HCT116 (cell line): Measurements from ENCODE around the gene DMD. TPM values are rescaled to one million over a fixed set of nuclear protein-coding genes. Genes with fewer than 3 reads are reported as not detected.

ENCODE experiments used
- ATAC-seq: fragments of 200-7000 bp; cut with Tn5 transposase; 2 replicates; pipeline ENCODE4 v1.9.1; 2020; ENCODE audit warnings: mild to moderate bottlenecking, moderate library complexity
- BruUV-seq: library from RNA; stranded (reverse); fragments of 400-500 nt; replicated peaks from 2 replicates; lab custom pipeline; 2021; lab: Mats Ljungman, UMichigan
- CTCF ChIA-PET: fragments of 300-600 bp; sonication (Branson Sonifier 250); formaldehyde crosslinking; loops from one replicate; lab custom pipeline; 2021; ENCODE audit warnings: antibody characterized with exemption; lab: Charles Lee
- POLR2A ChIA-PET: fragments of 300-600, 350-600 bp; sonication (Branson Sonifier 250); formaldehyde crosslinking; loops from one replicate; lab custom pipeline; 2021; ENCODE audit warnings: antibody characterized with exemption; lab: Charles Lee
- RAD21 ChIA-PET, 2 experiments: fragments of 300-600 bp; sonication (Branson Sonifier 250); formaldehyde crosslinking; loops; one replicate each; lab custom pipeline; 2023; ENCODE audit warnings: low total read pairs in 2 of 2; ENCODE audit not compliant: uncharacterized antibody in 2 of 2, unreplicated experiment in 2 of 2, low non-redundant PET in 1 of 2; lab: Charles Lee
- DNase-seq: peaks from one replicate; pipeline ENCODE4 v3.0.0-alpha.2; 2010; ENCODE audit warnings: low read depth, low spot score
- H2AFZ ChIP-seq: fragments of 200-600 bp; shearing (Covaris generic), sonication (generic); 2 replicates; pipeline ENCODE4 v1.6.1; 2017; ENCODE audit warnings: low read depth, mixed run types, mixed read lengths, antibody characterized with exemption, low read length; ENCODE audit not compliant: poor library complexity, severe bottlenecking
- H3K27ac ChIP-seq: 2 replicates; pipeline ENCODE4 v1.5.1; 2012; ENCODE audit warnings: low read depth, low read length
- H3K27me3 ChIP-seq: fragments of 200-600 bp; sonication (generic); 2 replicates; pipeline ENCODE4 v1.6.1; 2016; ENCODE audit warnings: mixed run types, low read length, mixed read lengths; ENCODE audit not compliant: insufficient read depth
- H3K36me3 ChIP-seq, 2 experiments: fragments of 200-500 bp in 1 of 2; fragments of 200-600 bp in 1 of 2; sonication (Bioruptor generic) in 1 of 2; sonication (generic) in 1 of 2; 2 replicates each; pipeline versions ENCODE4 v1.5.1 to v1.6.1; 2014 to 2016; ENCODE audit warnings: low read length in 2 of 2, inconsistent platforms in 1 of 2, mixed read lengths in 1 of 2, mixed run types in 1 of 2; ENCODE audit not compliant: insufficient read depth in 2 of 2, control insufficient read depth in 1 of 2
- H3K4me1 ChIP-seq, 2 experiments: fragments of 200-600 bp in 1 of 2; sonication (generic) in 1 of 2; 2 replicates each; pipeline versions ENCODE4 v1.5.1 to v1.6.1; 2012 to 2017; ENCODE audit warnings: low read length in 2 of 2, inconsistent platforms in 1 of 2, mild to moderate bottlenecking in 1 of 2, mixed read lengths in 1 of 2, mixed run types in 1 of 2, moderate library complexity in 1 of 2; ENCODE audit not compliant: insufficient read depth in 2 of 2, control insufficient read depth in 1 of 2
- H3K4me2 ChIP-seq: fragments of 200-600 bp; sonication (generic); 2 replicates; pipeline ENCODE4 v1.6.1; 2017; ENCODE audit warnings: mixed run types, low read length, mixed read lengths
- H3K4me3 ChIP-seq, 2 experiments: fragments of 200-600 bp in 1 of 2; sonication (generic) in 1 of 2; replicated peaks in 1 of 2; 2 replicates each; pipeline ENCODE4 v1.5.1; 2011 to 2016; ENCODE audit warnings: low read length in 2 of 2, control low read depth in 1 of 2, low read depth in 1 of 2, mild to moderate bottlenecking in 1 of 2, mixed read lengths in 1 of 2, mixed run types in 1 of 2
- H3K79me2 ChIP-seq: fragments of 200-600 bp; sonication (generic); 2 replicates; pipeline ENCODE4 v1.6.1; 2017; ENCODE audit warnings: mild to moderate bottlenecking, mixed run types, low read length, moderate library complexity, mixed read lengths; ENCODE audit not compliant: insufficient read depth
- H3K9ac ChIP-seq: fragments of 200-600 bp; sonication (generic); 2 replicates; pipeline ENCODE4 v1.6.1; 2016; ENCODE audit warnings: low read length, mixed read lengths
- H3K9me2 ChIP-seq: fragments of 200-600 bp; sonication (generic), shearing (Covaris generic); 2 replicates; pipeline ENCODE4 v1.6.1; 2017; ENCODE audit warnings: mixed run types, mild to moderate bottlenecking, moderate library complexity; ENCODE audit not compliant: insufficient read depth
- H3K9me3 ChIP-seq, 2 experiments: fragments of 200-500 bp in 1 of 2; fragments of 200-600 bp in 1 of 2; sonication (Bioruptor generic) in 1 of 2; sonication (generic) in 1 of 2; 2 replicates each; pipeline ENCODE4 v1.6.1; 2014 to 2017; ENCODE audit warnings: low read length in 2 of 2, mixed read lengths in 2 of 2, inconsistent platforms in 1 of 2, low read depth in 1 of 2, mild to moderate bottlenecking in 1 of 2, mixed run types in 1 of 2, moderate library complexity in 1 of 2; ENCODE audit not compliant: control insufficient read depth in 1 of 2, insufficient read depth in 1 of 2
- H4K20me1 ChIP-seq: fragments of 200-600 bp; sonication (generic), shearing (Covaris generic); 2 replicates; pipeline ENCODE4 v1.6.1; 2017; ENCODE audit warnings: mixed run types, mild to moderate bottlenecking, moderate library complexity; ENCODE audit not compliant: insufficient read depth
- CBX3 ChIP-seq: IDR thresholded peaks from 2 replicates; pipeline ENCODE4 v1.6.1; 2012; ENCODE audit warnings: low read depth
- EGR1 ChIP-seq: IDR thresholded peaks from 2 replicates; pipeline ENCODE4 v1.6.1; 2012; ENCODE audit warnings: low read depth
- ELF1 ChIP-seq: IDR thresholded peaks from 2 replicates; pipeline ENCODE4 v1.6.1; 2012; ENCODE audit warnings: low read depth, borderline replicate concordance
- JUND ChIP-seq: IDR thresholded peaks from 2 replicates; pipeline ENCODE4 v1.6.1; 2012
- POLR2A ChIP-seq: IDR thresholded peaks from 2 replicates; pipeline ENCODE4 v1.7.0; 2011; ENCODE audit warnings: borderline replicate concordance; ENCODE audit not compliant: insufficient read depth, insufficient read length; ENCODE audit errors: extremely low read depth
- POLR2AphosphoS5 ChIP-seq: IDR thresholded peaks from 2 replicates; pipeline ENCODE4 v1.6.1; 2011; ENCODE audit warnings: mild to moderate bottlenecking, low read depth, low read length, moderate library complexity
- RAD21 ChIP-seq: IDR thresholded peaks from 2 replicates; pipeline ENCODE4 v1.6.1; 2012; ENCODE audit warnings: low read depth, mild to moderate bottlenecking
- SIN3A ChIP-seq: IDR thresholded peaks from 2 replicates; pipeline ENCODE4 v1.6.1; 2012; ENCODE audit warnings: low read depth
- SP1 ChIP-seq: IDR thresholded peaks from 2 replicates; pipeline ENCODE4 v1.6.1; 2012; ENCODE audit warnings: low read depth
- SRF ChIP-seq: IDR thresholded peaks from 2 replicates; pipeline ENCODE4 v1.6.1; 2012; ENCODE audit warnings: low read depth
- TCF7L2 ChIP-seq: IDR thresholded peaks from 2 replicates; pipeline ENCODE4 v1.7.0; 2011; ENCODE audit warnings: borderline replicate concordance, inconsistent platforms; ENCODE audit not compliant: insufficient read depth, insufficient read length; ENCODE audit errors: extremely low read depth
- ZFX ChIP-seq: fragments of 450-650 bp; IDR thresholded peaks from 2 replicates; pipeline ENCODE4 v1.6.1; 2017
- ZNF274 ChIP-seq: fragments of 200-500 bp; sonication (Bioruptor generic); IDR thresholded peaks from 2 replicates; pipeline ENCODE4 v1.6.1; 2014; ENCODE audit warnings: mild to moderate bottlenecking, low read depth, low read length, inconsistent platforms
- intact Hi-C: fragments of 100-400 bp; cut with micrococcal nuclease; formaldehyde crosslinking; loops from 2 replicates; pipeline ENCODE4 v1.10.0; 2022
- total RNA-seq: library from RNA; stranded (reverse); gene quantifications from one replicate; pipeline ENCODE4 v1.2.1, GENCODE V29; 2021; ENCODE audit not compliant: unreplicated experiment
- TF ChIP-seq, protein P1 (sequence below): IDR thresholded peaks from 2 replicates; pipeline ENCODE4 v1.6.1; 2012; ENCODE audit warnings: low read depth
- TF ChIP-seq, protein P2 (sequence below): IDR thresholded peaks from 2 replicates; pipeline ENCODE4 v1.6.1; 2011; ENCODE audit warnings: mild to moderate bottlenecking, low read length, moderate library complexity; ENCODE audit not compliant: insufficient replicate concordance; ENCODE audit errors: extremely low read depth
- TF ChIP-seq, protein P3 (sequence below): IDR thresholded peaks from 2 replicates; pipeline ENCODE4 v1.6.1; 2012
- TF ChIP-seq, protein P4 (sequence below): IDR thresholded peaks from 2 replicates; pipeline ENCODE4 v1.6.1; 2012
- TF ChIP-seq, protein P5 (sequence below), 3 experiments: fragments of 200-600 bp in 1 of 3; sonication (generic) in 1 of 3; IDR thresholded peaks in 2 of 3; conservative IDR thresholded peaks in 1 of 3; 2 replicates each; pipeline ENCODE4 v1.5.1; 2012 to 2017; ENCODE audit warnings: low read depth in 2 of 3, low read length in 2 of 3, antibody characterized with exemption in 1 of 3, borderline replicate concordance in 1 of 3, control low read depth in 1 of 3, mild to moderate bottlenecking in 1 of 3, mixed read lengths in 1 of 3, mixed run types in 1 of 3, moderate library complexity in 1 of 3; ENCODE audit not compliant: insufficient read depth in 1 of 3

DMD gene
- total RNA-seq, 1 experiment from 2014 or later: 0.05 TPM

DNA sequence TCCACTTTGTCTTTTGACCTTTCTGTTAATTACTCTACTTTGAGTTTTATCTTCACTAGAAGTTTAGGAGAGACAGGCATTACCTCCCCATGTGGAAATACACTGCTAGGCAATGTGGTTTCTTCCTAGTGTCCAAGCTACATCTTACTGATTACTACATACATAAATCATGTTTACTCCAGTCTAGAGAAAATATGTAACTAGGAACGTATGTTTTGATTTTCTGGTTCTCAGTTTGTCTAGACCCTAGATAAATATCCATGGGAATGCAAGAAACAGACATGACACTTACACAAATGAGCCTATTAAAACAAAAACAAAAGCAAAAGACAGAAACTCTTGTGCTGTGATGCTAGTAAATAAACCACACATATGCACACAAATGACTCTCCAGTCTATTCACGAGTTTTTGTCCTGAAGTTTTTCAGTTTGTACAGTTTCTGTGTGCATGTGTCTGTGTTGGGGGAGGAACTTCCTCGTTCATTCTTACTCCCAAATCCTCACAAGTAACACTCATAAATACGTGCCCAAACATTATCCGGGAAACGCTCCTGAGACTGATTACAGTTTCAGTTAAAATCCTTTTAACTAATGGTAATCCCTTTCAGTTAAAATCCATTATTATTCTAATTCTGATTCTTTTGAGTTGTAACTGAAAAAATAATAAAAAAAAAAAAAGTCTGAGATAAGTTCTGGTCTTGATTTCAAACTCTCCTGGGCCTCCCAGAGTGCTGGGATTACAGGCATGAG, 1856.0 kb downstream of the DMD start:
- no peaks in the 10 kb centered on the region for H3K4me1 ChIP-seq
- no peaks in the 10 kb centered on the region for H3K9me2 ChIP-seq
- H3K9me3 ChIP-seq: no peaks in the 10 kb centered on the region
- intact Hi-C loops: no loop called here
- H3K27me3 ChIP-seq: no peaks in the 10 kb centered on the region
- ChIA-PET RAD21 (no interaction called here), CTCF (no interaction called here), POLR2A (no interaction called here)
- DNase-seq: no peak
- no peaks in the 10 kb centered on the region for H4K20me1 ChIP-seq
- H3K27ac ChIP-seq: no peak overlapping the region
- BruUV-seq: no TSS peak
- no peak overlapping the region for H3K9ac ChIP-seq
- no peak overlapping the region for H3K4me3 ChIP-seq
- no peak overlapping the region for H3K4me2 ChIP-seq
- no peak for TF ChIP-seq TCF7L2
- TF ChIP-seq ZFX: no peak
- no peak for TF ChIP-seq POLR2AphosphoS5
- TF ChIP-seq, protein P1, sequence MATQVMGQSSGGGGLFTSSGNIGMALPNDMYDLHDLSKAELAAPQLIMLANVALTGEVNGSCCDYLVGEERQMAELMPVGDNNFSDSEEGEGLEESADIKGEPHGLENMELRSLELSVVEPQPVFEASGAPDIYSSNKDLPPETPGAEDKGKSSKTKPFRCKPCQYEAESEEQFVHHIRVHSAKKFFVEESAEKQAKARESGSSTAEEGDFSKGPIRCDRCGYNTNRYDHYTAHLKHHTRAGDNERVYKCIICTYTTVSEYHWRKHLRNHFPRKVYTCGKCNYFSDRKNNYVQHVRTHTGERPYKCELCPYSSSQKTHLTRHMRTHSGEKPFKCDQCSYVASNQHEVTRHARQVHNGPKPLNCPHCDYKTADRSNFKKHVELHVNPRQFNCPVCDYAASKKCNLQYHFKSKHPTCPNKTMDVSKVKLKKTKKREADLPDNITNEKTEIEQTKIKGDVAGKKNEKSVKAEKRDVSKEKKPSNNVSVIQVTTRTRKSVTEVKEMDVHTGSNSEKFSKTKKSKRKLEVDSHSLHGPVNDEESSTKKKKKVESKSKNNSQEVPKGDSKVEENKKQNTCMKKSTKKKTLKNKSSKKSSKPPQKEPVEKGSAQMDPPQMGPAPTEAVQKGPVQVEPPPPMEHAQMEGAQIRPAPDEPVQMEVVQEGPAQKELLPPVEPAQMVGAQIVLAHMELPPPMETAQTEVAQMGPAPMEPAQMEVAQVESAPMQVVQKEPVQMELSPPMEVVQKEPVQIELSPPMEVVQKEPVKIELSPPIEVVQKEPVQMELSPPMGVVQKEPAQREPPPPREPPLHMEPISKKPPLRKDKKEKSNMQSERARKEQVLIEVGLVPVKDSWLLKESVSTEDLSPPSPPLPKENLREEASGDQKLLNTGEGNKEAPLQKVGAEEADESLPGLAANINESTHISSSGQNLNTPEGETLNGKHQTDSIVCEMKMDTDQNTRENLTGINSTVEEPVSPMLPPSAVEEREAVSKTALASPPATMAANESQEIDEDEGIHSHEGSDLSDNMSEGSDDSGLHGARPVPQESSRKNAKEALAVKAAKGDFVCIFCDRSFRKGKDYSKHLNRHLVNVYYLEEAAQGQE: no peak
- TF ChIP-seq ZNF274: no peak
- TF ChIP-seq SP1: no peak
- TF ChIP-seq, protein P2, sequence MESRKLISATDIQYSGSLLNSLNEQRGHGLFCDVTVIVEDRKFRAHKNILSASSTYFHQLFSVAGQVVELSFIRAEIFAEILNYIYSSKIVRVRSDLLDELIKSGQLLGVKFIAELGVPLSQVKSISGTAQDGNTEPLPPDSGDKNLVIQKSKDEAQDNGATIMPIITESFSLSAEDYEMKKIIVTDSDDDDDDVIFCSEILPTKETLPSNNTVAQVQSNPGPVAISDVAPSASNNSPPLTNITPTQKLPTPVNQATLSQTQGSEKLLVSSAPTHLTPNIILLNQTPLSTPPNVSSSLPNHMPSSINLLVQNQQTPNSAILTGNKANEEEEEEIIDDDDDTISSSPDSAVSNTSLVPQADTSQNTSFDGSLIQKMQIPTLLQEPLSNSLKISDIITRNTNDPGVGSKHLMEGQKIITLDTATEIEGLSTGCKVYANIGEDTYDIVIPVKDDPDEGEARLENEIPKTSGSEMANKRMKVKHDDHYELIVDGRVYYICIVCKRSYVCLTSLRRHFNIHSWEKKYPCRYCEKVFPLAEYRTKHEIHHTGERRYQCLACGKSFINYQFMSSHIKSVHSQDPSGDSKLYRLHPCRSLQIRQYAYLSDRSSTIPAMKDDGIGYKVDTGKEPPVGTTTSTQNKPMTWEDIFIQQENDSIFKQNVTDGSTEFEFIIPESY: no peak
- TF ChIP-seq EGR1: no peak
- no peak for TF ChIP-seq POLR2A
- TF ChIP-seq, protein P3, sequence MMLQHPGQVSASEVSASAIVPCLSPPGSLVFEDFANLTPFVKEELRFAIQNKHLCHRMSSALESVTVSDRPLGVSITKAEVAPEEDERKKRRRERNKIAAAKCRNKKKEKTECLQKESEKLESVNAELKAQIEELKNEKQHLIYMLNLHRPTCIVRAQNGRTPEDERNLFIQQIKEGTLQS: no peak
- TF ChIP-seq SRF: no peak
- TF ChIP-seq, protein P4, sequence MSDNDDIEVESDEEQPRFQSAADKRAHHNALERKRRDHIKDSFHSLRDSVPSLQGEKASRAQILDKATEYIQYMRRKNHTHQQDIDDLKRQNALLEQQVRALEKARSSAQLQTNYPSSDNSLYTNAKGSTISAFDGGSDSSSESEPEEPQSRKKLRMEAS: no peak
- no peak for TF ChIP-seq JUND
- TF ChIP-seq, protein P5, sequence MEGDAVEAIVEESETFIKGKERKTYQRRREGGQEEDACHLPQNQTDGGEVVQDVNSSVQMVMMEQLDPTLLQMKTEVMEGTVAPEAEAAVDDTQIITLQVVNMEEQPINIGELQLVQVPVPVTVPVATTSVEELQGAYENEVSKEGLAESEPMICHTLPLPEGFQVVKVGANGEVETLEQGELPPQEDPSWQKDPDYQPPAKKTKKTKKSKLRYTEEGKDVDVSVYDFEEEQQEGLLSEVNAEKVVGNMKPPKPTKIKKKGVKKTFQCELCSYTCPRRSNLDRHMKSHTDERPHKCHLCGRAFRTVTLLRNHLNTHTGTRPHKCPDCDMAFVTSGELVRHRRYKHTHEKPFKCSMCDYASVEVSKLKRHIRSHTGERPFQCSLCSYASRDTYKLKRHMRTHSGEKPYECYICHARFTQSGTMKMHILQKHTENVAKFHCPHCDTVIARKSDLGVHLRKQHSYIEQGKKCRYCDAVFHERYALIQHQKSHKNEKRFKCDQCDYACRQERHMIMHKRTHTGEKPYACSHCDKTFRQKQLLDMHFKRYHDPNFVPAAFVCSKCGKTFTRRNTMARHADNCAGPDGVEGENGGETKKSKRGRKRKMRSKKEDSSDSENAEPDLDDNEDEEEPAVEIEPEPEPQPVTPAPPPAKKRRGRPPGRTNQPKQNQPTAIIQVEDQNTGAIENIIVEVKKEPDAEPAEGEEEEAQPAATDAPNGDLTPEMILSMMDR (IDR thresholded peaks at IDR 0.05 in 2 of 3, conservative IDR thresholded peaks at IDR 0.05 in 1 of 3; ENCODE audit: borderline replicate concordance in 1 of 3, insufficient read depth in 1 of 3, low read depth in 2 of 3, low read length in 2 of 3): no peak
- no peak for TF ChIP-seq CBX3
- TF ChIP-seq ELF1: no peak
- no peak for TF ChIP-seq SIN3A
- TF ChIP-seq RAD21: no peak
- no peaks in the 10 kb centered on the region for H3K36me3 ChIP-seq
- no peak for ATAC-seq
- no peaks in the 10 kb centered on the region for H3K79me2 ChIP-seq
- no peak overlapping the region for H2AFZ ChIP-seq
